Uterus (tissue), 4 donors: ENCODE measurements around the gene EMILIN3. TPM values are rescaled to one million over a fixed set of nuclear protein-coding genes. Genes with fewer than 3 reads are reported as not detected.

Source experiments
- DNase-seq, 2 donors: peaks; one replicate each; pipeline ENCODE4 v3.0.0-alpha.2; 2019 to 2020
- H3K27ac ChIP-seq, 2 donors: fragments of 200-600 bp; sonication (generic); 1 replicate in 1 of 2; 2 replicates in 1 of 2; pipeline ENCODE4 v1.5.1; 2016 to 2018
- H3K27me3 ChIP-seq, 2 donors: fragments of 200-600 bp; sonication (generic); one replicate each; pipeline ENCODE4 v1.5.1; 2018 to 2019; ENCODE audit warnings: control low read depth in 1 of 2
- H3K36me3 ChIP-seq, 2 donors: fragments of 200-600 bp; sonication (generic); one replicate each; pipeline ENCODE4 v1.5.1; 2019; ENCODE audit warnings: control low read depth in 1 of 2
- H3K4me1 ChIP-seq, 2 donors: fragments of 200-600 bp; sonication (generic); one replicate each; pipeline ENCODE4 v1.5.1; 2018 to 2019; ENCODE audit warnings: control low read depth in 1 of 2
- H3K4me3 ChIP-seq, 2 donors: fragments of 200-600 bp; sonication (generic); 1 replicate in 1 of 2; 2 replicates in 1 of 2; pipeline ENCODE4 v1.5.1; 2018 to 2019; ENCODE audit warnings: mild to moderate bottlenecking in 1 of 2
- H3K9me3 ChIP-seq, 2 donors: fragments of 200-600 bp; sonication (generic); one replicate each; pipeline ENCODE4 v1.5.1; 2019; ENCODE audit warnings: control low read depth in 1 of 2
- CTCF ChIP-seq, 4 experiments: fragments of 200-600 bp in 2 of 4; fragments of 450-650 bp in 2 of 4; sonication (generic) in 2 of 4; IDR thresholded peaks; one replicate each; pipeline ENCODE4 v1.5.1; 2016 to 2019; ENCODE audit warnings: antibody characterized with exemption in 4 of 4, mild to moderate bottlenecking in 2 of 4, moderate library complexity in 1 of 4
- POLR2A ChIP-seq, 2 donors: fragments of 450-650 bp; IDR thresholded peaks; one replicate each; pipeline ENCODE4 v1.6.1; 2016; ENCODE audit warnings: antibody characterized with exemption in 2 of 2, mild to moderate bottlenecking in 1 of 2, moderate library complexity in 1 of 2
- intact Hi-C: fragments of 100-400 bp; cut with DNase I; formaldehyde crosslinking; loops from one replicate; pipeline ENCODE4 v1.15.1; 2023; ENCODE audit warnings: low total_unique reads
- total RNA-seq, 4 donors: library from RNA; depleted of rRNA in 3 of 4; stranded (reverse); fragments of >200 nt in 3 of 4; gene quantifications; one replicate each; pipeline versions ENCODE4 v1.1.0 to v1.2.4, GENCODE V29; 2014 to 2023
- donor health status: DM: yes; HTN: yes; CAD: no.

The EMILIN3 gene
- total RNA-seq, 4 donors from 2014 or later: 0.29 to 53.0 (median 2.4) TPM

DNA sequence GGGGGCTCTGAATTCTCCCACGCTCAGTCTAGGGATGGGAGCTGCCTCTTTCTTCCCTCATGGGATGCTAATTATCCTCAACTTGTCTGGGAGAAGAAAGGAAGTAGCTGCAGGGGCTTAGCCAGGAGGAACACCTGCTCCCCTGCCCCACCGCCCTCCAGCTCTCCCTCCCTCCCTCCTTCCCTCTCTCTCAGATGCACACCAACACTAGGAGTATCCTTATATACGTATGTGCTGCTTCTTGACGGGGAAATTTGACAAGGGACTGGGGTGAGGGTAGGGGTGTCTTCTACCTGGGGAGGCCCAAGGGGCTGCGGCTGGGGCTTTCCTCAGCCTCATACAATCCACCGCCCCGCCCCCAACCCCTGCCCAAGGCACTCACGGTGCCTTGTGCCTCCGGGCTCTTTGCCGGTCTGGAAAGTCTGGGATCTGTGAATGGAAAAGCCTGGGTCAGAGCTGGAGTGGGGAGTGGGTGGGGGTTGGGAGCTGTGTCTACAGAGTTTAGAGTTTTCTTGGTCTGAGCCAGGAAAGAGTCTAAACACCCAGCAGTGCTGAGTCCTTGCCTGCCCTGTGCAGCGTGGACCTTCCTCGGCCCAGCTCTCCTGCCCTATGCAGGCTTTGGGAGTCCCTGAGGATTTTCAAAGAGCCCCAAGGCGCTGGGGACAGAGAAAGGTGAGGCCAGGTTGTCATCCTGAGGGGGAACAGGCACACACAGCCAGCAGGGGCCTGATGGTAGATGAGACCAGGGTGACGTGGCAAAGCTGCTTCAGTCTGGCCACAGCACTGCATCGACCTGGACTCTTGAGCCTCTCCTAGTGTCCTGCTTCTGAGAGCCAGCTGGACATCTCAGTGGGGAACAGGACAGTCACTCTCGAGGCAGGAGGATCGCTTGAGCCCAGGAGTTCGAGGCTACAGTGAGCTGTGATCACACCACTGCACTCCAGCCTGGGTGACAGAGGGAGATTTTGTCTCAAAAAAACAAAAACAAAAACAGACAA, 29.3 kb upstream of the EMILIN3 start:
- peak overlapping the region; percentile 37 to 42 for H3K27ac ChIP-seq
- no peak for TF ChIP-seq POLR2A (IDR thresholded peaks at IDR 0.05)
- no peak overlapping the region for H3K4me3 ChIP-seq
- DNase-seq: no peak
- H3K9me3 ChIP-seq: no peaks in the 10 kb centered on the region
- H3K36me3 ChIP-seq: no peaks in the 10 kb centered on the region
- H3K4me1 ChIP-seq: no peaks in the 10 kb centered on the region
- no peaks in the 10 kb centered on the region for H3K27me3 ChIP-seq
- intact Hi-C loops: no loop called here

GRCh38 chr20:41394931-41395666, 28.5 kb upstream of the EMILIN3 start:
- H3K27ac ChIP-seq: peak overlapping the region; percentile 28 to 42
- H3K27me3 ChIP-seq: no peaks in the 10 kb centered on the region
- no peaks in the 10 kb centered on the region for H3K4me1 ChIP-seq
- no peak overlapping the region for H3K4me3 ChIP-seq
- TF ChIP-seq CTCF (IDR thresholded peaks at IDR 0.05) (no peak), POLR2A (IDR thresholded peaks at IDR 0.05) (no peak)
- no peaks in the 10 kb centered on the region for H3K36me3 ChIP-seq
- peak in 1 of 2 donors; percentile 35 for DNase-seq
- intact Hi-C loops: no loop called here
- H3K9me3 ChIP-seq: no peaks in the 10 kb centered on the region

GRCh38 chr20:41394081-41394480, 27.5 kb upstream of the EMILIN3 start:
- no peaks in the 10 kb centered on the region for H3K4me1 ChIP-seq
- intact Hi-C loops: no loop called here
- H3K27me3 ChIP-seq: no peaks in the 10 kb centered on the region
- TF ChIP-seq POLR2A (IDR thresholded peaks at IDR 0.05): no peak
- TF ChIP-seq CTCF (IDR thresholded peaks at IDR 0.05): no peak
- H3K9me3 ChIP-seq: no peaks in the 10 kb centered on the region
- H3K4me3 ChIP-seq: no peak overlapping the region
- H3K27ac ChIP-seq: peak overlapping the region in 1 of 2 donors; percentile 9
- no peak for DNase-seq
- no peaks in the 10 kb centered on the region for H3K36me3 ChIP-seq

GRCh38 chr20:41393705-41394066, 27.1 kb upstream of the EMILIN3 start:
- intact Hi-C loops: no loop called here
- Histone ChIP-seq H3K4me3 (no peak overlapping the region), H3K4me1 (no peaks in the 10 kb centered on the region), H3K9me3 (no peaks in the 10 kb centered on the region), H3K27ac (peak overlapping the region in 1 of 2 donors; percentile 9), H3K36me3 (no peaks in the 10 kb centered on the region), H3K27me3 (no peaks in the 10 kb centered on the region)
- DNase-seq: no peak
- TF ChIP-seq CTCF (IDR thresholded peaks at IDR 0.05) (no peak), POLR2A (IDR thresholded peaks at IDR 0.05) (no peak)

GRCh38 chr20:41392871-41393704, 26.5 kb upstream of the EMILIN3 start:
- intact Hi-C loops: no loop called here
- DNase-seq: peak; percentile 78 to 83
- Histone ChIP-seq H3K27ac (peak overlapping the region; percentile 47 to 51), H3K9me3 (no peaks in the 10 kb centered on the region), H3K4me3 (no peak overlapping the region), H3K27me3 (no peaks in the 10 kb centered on the region), H3K4me1 (no peaks in the 10 kb centered on the region), H3K36me3 (no peaks in the 10 kb centered on the region)
- no peak for TF ChIP-seq POLR2A (IDR thresholded peaks at IDR 0.05)
- no peak for TF ChIP-seq CTCF (IDR thresholded peaks at IDR 0.05)
